ENCODE results near the gene HMCN2.
A peak's percentile ranks its signal among the peaks of the same experiment; 100 is the strongest.

Gene HMCN2, protein sequence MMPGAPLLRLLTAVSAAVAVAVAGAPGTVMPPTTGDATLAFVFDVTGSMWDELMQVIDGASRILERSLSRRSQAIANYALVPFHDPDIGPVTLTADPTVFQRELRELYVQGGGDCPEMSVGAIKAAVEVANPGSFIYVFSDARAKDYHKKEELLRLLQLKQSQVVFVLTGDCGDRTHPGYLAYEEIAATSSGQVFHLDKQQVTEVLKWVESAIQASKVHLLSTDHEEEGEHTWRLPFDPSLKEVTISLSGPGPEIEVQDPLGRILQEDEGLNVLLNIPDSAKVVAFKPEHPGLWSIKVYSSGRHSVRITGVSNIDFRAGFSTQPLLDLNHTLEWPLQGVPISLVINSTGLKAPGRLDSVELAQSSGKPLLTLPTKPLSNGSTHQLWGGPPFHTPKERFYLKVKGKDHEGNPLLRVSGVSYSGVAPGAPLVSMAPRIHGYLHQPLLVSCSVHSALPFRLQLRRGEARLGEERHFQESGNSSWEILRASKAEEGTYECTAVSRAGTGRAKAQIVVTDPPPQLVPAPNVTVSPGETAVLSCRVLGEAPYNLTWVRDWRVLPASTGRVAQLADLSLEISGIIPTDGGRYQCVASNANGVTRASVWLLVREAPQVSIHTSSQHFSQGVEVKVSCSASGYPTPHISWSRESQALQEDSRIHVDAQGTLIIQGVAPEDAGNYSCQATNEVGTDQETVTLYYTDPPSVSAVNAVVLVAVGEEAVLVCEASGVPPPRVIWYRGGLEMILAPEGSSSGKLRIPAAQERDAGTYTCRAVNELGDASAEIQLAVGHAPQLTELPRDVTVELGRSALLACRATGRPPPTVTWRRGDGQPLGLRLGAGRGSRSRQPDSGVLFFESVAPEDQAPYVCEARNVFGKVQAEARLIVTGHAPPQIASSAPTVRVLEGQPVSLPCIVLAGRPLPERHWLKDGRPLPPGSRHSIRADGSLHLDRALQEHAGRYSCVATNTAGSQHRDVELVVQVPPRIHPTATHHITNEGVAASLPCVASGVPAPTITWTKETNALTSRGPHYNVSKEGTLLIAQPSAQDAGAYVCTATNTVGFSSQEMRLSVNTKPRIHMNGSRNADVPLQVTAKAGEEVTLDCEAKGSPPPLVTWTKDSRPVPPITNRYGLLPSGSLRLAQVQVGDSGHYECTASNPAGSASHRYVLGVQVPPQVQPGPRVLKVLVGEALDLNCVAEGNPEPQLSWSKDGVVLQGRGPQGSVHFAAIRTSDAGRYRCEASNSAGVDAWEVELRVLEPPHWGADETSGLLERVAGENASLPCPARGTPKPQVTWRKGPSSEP (N-terminal part only)

GRCh38 chr9:130265431-130266235, at the start of gene HMCN2:
TSS of gene HMCN2 (plus strand) at chr9:130265760. CDS start at chr9:130265879, 119 bp downstream.
- TF ChIP-seq, protein P1, sequence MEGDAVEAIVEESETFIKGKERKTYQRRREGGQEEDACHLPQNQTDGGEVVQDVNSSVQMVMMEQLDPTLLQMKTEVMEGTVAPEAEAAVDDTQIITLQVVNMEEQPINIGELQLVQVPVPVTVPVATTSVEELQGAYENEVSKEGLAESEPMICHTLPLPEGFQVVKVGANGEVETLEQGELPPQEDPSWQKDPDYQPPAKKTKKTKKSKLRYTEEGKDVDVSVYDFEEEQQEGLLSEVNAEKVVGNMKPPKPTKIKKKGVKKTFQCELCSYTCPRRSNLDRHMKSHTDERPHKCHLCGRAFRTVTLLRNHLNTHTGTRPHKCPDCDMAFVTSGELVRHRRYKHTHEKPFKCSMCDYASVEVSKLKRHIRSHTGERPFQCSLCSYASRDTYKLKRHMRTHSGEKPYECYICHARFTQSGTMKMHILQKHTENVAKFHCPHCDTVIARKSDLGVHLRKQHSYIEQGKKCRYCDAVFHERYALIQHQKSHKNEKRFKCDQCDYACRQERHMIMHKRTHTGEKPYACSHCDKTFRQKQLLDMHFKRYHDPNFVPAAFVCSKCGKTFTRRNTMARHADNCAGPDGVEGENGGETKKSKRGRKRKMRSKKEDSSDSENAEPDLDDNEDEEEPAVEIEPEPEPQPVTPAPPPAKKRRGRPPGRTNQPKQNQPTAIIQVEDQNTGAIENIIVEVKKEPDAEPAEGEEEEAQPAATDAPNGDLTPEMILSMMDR (IDR thresholded peaks at IDR 0.05; ENCODE audit: low read depth, low read length) = no peak
- DNase-seq (ENCODE audit: extremely low read depth, low read depth) = no peak

- TF ChIP-seq, protein P1 (IDR thresholded peaks at IDR 0.05; ENCODE audit: low read depth, low read length) = no peak
- DNase-seq (ENCODE audit: extremely low read depth, low read depth) = no peak
Observed at GRCh38 chr9:130217838-130218237, 47.7 kb upstream of the HMCN2 start.

DNA sequence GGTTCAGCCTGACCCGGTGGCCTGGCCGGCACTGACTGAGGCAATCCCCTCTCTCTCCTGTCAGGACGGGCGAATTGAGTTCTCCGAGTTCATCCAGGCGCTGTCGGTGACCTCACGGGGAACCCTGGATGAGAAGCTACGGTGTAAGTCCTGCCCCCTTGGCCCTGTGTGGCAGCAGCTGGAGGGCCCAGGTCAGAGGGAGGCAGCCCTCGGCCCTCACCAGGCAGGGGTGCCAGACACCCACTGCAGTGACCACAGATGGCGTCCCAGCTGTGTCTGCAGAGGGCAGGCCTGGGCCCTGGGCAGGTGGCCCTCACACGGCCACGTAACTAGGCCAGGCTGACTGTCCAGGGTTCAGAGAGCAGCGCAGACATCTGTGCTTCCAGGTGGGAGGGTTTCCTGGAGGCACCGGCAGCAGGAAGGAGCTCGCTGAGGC, 45.9 kb upstream of the HMCN2 start:
- TF ChIP-seq, protein P1 (IDR thresholded peaks at IDR 0.05; ENCODE audit: low read depth, low read length) = no peak
- DNase-seq (ENCODE audit: extremely low read depth, low read depth) = no peak

- no peak for DNase-seq (ENCODE audit: extremely low read depth, low read depth)
- TF ChIP-seq, protein P1 (IDR thresholded peaks at IDR 0.05; ENCODE audit: low read depth, low read length) = peak; percentile 48
Observed at GRCh38 chr9:130220352-130220751, 45.2 kb upstream of the HMCN2 start.

DNA sequence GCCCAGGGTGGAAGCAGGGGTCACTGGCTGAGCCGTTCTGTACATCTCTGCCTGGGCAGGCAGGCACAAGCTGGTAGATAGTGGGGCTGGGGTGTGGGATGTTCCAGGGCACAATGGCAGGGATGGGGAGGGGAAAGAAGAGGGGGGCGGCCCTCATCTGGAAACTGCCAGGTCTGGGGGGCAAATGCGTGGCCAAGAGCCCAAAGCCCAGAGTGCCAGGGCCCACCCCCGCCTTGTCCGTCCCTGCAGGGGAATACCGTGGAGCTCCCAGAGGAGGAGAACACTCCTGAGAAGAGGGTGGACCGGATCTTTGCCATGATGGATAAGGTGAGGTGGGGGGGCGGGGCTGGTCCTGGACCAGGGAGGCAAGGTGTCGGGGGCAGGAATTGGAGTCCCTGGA, 42.7 kb upstream of the HMCN2 start:
- DNase-seq (ENCODE audit: extremely low read depth, low read depth) = no peak
- TF ChIP-seq, protein P1 (IDR thresholded peaks at IDR 0.05; ENCODE audit: low read depth, low read length) = no peak

DNA sequence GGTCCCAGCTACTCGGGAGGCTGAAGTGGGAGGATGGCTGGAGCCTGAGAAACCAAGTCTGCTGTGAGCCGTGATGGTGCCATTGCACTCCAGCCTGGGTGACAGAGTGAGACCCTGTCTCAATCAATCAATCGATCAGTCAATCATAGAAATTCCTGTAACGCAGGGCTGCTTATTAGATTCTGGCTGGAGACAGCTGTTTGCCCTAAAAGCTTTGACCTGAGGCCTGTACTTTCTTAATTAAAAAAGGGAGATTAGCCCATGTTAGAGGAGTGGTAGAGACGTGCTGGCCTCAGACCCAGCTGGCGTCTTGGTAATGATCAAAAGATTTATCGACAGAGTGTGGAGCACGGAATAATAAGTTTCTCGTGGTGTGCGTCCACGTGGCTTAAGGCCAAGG, 40.5 kb upstream of the HMCN2 start:
- TF ChIP-seq, protein P1 (IDR thresholded peaks at IDR 0.05; ENCODE audit: low read depth, low read length) = no peak
- DNase-seq (ENCODE audit: extremely low read depth, low read depth) = no peak

Data from AG09319 (cell line).